GM19193 (cell line): Measurements from ENCODE around the gene KDM2B.

ENCODE experiments used
- POLR2A ChIP-seq: IDR thresholded peaks from 4 replicates; pipeline ENCODE4 v1.6.1; 2011; ENCODE audit not compliant: insufficient read depth, insufficient read length; ENCODE audit errors: extremely low read depth

The KDM2B gene

GRCh38 chr12:121530600-121531355 lies 50.0 kb downstream of the KDM2B start:
- TF ChIP-seq POLR2A: no peak

GRCh38 chr12:121529184-121529583 lies 51.6 kb downstream of the KDM2B start:
- no peak for TF ChIP-seq POLR2A

DNA sequence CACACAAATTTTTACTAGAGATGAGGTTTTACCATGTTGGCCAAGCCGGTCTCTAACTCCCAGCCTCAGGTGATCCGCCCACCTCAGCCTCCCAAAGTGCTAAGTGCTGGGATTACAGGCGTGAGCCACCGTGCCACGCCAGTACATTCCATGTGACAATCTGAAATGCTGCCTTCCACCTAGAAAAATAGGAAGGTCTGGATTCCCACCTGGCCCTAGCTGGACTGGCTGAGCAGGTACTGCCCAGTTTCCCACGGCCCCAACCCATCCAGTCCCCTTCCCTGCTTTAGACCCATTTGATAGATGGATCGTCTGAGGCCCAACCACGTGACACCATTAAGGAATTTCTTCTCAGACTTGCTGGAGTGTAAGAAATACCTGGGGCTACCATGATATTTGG lies 55.4 kb downstream of the KDM2B start:
- no peak for TF ChIP-seq POLR2A

DNA sequence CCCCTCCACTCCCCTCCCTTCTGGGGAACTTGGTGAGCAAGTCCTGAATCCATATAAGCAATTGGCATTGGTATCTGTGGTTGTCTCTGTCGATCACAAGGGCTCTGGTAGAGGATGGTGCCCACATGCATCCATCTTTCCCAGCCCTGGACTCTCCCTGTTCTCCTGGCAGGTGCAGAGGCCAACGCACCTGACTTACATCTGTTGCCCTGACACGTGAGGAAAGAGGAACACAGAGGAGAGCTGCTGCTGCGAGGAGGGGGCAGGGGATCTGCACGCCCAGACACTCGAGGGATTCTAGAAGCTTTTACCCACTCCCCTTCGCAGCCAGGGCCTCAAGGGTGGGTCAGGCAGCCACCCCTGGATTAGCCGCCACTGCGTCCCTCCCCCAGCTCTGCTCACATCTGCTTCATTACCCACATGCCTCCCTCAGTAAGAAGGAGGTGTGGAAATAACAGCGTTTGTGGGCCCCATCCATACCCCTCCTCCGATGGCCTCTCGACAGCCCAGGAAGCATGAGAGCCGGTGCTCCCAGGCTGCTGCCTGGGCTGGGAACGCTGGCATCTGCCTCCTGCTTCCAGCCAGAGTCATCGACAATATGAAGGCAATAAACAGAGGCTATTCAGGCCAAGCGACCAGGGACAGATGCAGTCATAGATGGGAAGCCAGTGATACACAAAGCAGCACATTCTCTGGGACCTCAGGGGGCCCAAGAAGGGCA lies 56.5 kb downstream of the KDM2B start:
- no peak for TF ChIP-seq POLR2A

DNA sequence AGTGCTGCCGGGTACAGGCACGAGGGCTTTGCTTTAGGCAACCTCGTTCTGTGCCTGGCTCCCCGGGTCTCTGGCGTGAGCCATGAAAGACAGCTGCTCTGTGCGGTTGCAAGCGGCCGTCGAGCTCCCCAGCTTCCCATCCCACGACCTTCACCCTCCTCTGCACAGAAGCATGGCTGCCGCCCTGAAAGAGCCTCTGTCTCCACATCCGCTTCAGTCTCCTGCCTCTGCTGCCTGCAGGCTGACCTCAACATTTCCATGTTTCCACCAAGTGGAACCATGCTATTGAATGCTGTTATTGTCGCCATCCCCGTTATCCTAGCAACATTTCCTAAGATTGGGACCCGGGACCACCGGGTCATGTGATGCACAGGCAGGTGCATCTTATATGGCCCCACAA lies 57.1 kb downstream of the KDM2B start:
- no peak for TF ChIP-seq POLR2A

DNA sequence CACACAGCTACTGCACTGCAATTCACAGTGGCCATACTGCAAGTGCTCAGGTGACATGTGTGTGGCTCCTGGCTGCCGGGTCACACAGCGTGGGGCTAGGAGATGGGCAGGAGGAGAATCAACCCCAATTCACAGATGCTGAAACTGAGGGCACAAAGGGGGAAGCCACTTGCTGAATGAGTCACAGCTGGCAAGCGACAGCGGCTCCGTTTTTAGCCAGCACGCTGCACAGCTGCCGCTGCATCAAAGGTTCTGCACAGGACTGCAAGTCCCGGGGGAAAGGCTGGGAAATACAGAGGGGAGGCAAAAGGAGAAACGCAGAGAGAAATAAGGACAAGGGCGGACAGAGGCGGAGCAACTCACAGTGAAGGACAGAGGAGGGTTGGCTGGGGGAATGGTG lies 57.9 kb downstream of the KDM2B start:
- TF ChIP-seq POLR2A: no peak

GRCh38 chr12:121520586-121521086 lies 60.2 kb downstream of the KDM2B start:
- no peak for TF ChIP-seq POLR2A

GRCh38 chr12:121520119-121520518 lies 60.7 kb downstream of the KDM2B start:
- TF ChIP-seq POLR2A: no peak

- TF ChIP-seq POLR2A: no peak
Observed at GRCh38 chr12:121519227-121519626, 61.6 kb downstream of the KDM2B start.

- TF ChIP-seq POLR2A: no peak
Observed at GRCh38 chr12:121518656-121519055, 62.2 kb downstream of the KDM2B start.

GRCh38 chr12:121516437-121517011 lies 64.3 kb downstream of the KDM2B start:
- no peak for TF ChIP-seq POLR2A

- no peak for TF ChIP-seq POLR2A
Observed at GRCh38 chr12:121515615-121516014, 65.2 kb downstream of the KDM2B start.

GRCh38 chr12:121514184-121514742 lies 66.6 kb downstream of the KDM2B start:
- TF ChIP-seq POLR2A: no peak

- TF ChIP-seq POLR2A: peak; percentile 14
Observed at GRCh38 chr12:121513464-121514183, 67.2 kb downstream of the KDM2B start.

GRCh38 chr12:121512561-121512960 lies 68.3 kb downstream of the KDM2B start:
- TF ChIP-seq POLR2A: no peak
